ENCODE data around the gene PLCB4. TPM values are rescaled to one million over a fixed set of nuclear protein-coding genes. Genes with fewer than 3 reads are reported as not detected.

Gene PLCB4
- total RNA-seq, 4 donors from 2014 or later: 4.4 to 11.5 (median 8.7) TPM

DNA sequence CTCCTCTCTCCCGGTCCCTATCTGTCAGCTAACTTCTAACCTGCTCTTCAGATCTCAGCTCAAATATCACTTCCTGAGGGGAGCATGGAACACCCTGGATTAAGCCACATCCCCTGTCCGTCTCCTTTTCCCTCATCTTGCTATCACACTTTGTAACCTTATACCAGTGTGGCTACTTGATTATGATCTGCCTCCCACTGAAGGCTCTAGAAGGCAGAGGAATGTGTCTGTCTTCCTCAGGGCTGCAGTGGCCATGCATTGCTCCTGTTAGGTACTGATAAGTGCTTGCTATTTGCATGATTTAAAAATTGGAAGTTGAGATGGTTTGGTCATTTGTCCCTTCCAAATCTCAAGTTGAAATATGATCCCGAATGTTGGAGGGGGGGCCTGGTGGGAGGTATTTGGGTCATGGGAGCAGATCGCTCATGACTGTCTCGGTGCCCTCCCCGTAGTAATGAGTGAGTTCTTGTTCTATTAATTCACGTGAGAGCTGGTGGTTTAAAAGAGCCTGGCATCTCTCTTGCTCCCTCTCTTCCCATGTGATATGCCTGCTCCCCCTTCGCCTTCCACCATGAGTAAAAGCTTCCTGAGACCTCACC lies 71.4 kb downstream of the PLCB4 start:
- TF ChIP-seq, protein P1, sequence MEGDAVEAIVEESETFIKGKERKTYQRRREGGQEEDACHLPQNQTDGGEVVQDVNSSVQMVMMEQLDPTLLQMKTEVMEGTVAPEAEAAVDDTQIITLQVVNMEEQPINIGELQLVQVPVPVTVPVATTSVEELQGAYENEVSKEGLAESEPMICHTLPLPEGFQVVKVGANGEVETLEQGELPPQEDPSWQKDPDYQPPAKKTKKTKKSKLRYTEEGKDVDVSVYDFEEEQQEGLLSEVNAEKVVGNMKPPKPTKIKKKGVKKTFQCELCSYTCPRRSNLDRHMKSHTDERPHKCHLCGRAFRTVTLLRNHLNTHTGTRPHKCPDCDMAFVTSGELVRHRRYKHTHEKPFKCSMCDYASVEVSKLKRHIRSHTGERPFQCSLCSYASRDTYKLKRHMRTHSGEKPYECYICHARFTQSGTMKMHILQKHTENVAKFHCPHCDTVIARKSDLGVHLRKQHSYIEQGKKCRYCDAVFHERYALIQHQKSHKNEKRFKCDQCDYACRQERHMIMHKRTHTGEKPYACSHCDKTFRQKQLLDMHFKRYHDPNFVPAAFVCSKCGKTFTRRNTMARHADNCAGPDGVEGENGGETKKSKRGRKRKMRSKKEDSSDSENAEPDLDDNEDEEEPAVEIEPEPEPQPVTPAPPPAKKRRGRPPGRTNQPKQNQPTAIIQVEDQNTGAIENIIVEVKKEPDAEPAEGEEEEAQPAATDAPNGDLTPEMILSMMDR (IDR thresholded peaks at IDR 0.05; ENCODE audit: low read depth): no peak

DNA sequence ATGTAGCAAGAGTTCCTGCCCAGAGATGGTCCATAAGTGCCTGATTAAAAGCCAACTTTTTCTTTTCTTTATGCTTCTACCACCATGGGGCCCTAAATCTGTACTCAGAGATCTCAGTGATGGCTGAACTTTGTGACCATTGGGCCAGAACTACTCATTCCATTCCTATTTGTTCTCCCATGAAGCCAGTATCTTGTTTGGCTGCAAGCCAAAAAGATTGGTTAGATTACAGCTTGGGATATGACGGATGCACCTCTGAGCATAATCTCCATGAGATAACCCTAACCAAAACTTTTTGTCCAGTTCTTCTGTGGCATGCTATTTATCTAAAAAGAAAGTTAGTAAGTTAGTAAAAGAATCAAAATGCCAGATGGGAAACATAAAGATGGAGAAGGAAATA lies 72.2 kb downstream of the PLCB4 start:
- TF ChIP-seq, protein P1 (IDR thresholded peaks at IDR 0.05; ENCODE audit: low read depth): no peak

DNA sequence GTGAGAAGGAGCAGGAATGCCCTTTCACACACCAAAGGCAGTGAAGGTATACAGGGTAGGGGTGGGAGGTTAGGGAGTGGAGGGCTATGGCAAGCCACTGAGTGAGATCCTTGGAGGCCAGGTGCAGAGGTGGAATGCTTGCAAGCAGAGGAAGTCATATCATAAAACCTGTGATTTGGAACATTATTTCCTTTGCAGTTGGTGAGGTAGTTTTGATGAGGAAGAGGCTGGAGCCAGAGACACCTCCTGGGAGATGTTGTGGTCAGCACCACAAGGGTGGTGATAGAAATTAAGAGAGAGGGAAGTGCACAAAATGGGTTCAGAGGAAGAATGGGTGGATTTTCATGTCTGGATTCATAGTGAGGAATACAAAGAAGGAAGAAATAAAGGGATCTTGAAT lies 73.0 kb downstream of the PLCB4 start:
- TF ChIP-seq, protein P1 (IDR thresholded peaks at IDR 0.05; ENCODE audit: low read depth): no peak

DNA sequence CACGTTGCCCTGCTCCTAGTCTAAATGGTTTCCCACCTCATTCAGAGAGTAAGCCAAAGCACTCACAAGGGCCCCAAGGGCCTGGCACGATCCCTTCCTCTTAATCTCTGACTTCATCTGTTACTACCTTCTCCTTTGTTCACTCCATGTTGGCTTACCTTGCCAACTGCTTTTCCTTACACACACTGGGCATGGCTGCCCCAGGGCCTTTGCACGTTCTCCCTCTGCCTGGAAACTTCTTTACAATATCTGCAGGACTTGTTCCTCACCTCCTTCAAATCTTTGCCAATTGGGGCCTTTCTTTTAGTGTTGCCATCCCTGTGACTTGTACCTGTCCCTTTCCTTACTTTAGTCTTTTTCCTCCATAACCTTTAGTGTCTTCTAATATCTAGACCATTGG lies 73.9 kb downstream of the PLCB4 start:
- TF ChIP-seq, protein P1 (IDR thresholded peaks at IDR 0.05; ENCODE audit: low read depth): no peak

DNA sequence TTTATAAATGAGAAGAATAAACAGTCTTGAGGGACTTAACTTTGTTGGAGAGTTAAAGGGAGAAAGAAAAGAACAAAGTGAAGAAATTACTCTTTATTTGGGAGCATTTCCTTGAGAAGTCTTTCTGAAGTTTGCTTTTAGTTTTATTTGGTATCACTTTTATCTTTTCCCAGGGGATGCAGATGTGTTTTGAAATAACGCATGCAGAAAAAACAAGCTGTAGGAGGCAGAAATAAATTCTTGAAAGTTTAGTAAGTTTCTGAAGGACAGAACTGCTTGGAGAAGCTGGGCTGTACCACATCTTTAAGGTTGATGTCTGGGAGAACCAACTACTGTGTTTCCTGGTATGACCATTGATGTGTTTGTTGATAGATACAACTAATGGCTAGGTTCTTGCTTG lies 75.0 kb downstream of the PLCB4 start:
- TF ChIP-seq, protein P1 (IDR thresholded peaks at IDR 0.05; ENCODE audit: low read depth): no peak

DNA sequence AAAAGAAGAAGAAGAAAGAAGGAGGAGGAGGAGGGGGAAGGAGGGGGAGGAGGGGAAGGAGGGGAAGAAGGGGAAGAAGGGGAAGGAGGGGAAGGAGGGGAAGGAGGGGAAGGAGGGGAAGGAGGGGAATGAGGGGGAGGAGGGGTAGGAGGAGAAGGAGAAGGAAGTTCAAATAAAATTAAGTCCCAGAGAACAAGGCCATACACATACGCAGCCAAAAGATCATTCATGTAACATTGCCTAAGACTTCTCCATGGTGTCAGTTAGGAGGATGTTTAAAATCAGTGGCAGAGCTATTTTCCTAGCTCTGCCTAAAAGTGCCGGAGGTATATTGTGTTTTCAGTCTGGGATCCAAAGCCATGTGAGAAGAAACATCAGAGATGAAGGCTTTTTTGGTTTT lies 75.8 kb downstream of the PLCB4 start:
- TF ChIP-seq, protein P1 (IDR thresholded peaks at IDR 0.05; ENCODE audit: low read depth): no peak

DNA sequence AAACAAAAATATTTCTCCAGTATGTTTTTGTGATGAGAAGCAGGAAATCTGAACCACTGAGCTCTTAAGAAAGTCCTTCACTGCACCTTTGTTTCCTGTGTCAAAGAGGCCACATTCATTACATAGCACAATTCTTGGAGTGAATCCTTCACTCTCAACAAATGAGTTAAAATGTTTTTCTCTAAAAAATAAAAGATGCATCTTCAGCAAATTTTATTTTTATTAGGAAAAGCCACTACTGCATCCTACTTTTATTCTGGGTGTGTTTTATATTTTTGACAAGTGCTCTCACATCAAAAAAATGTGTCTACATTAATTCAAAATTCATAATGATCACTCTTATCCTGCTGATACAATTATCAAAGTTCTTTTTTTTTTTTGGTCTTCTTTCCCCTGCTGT lies 76.3 kb downstream of the PLCB4 start:
- TF ChIP-seq, protein P1 (IDR thresholded peaks at IDR 0.05; ENCODE audit: low read depth): no peak
